ENCODE data around the gene AMOTL1.

AMOTL1 gene

GRCh38 chr11:94857337-94857736 lies 89.2 kb downstream of the AMOTL1 start:
- DNase-seq (ENCODE audit: low spot score), result no peak

GRCh38 chr11:94858012-94858705 lies 90.0 kb downstream of the AMOTL1 start:
- DNase-seq (ENCODE audit: low spot score), result no peak

GRCh38 chr11:94860333-94860732 lies 92.2 kb downstream of the AMOTL1 start:
- DNase-seq (ENCODE audit: low spot score), result no peak

- no peak for DNase-seq (ENCODE audit: low spot score)
These were observed 93.2 kb downstream of the AMOTL1 start for GRCh38 chr11:94861306-94861845.

GRCh38 chr11:94862926-94863880 lies 95.0 kb downstream of the AMOTL1 start:
- peak; percentile 13 for DNase-seq (ENCODE audit: low spot score)

GRCh38 chr11:94864506-94865045 lies 96.4 kb downstream of the AMOTL1 start:
- DNase-seq (ENCODE audit: low spot score), result no peak

- DNase-seq (ENCODE audit: low spot score), result peak; percentile 24
These were observed 98.2 kb downstream of the AMOTL1 start for GRCh38 chr11:94866231-94866822.

GRCh38 chr11:94866936-94867795 lies 99.0 kb downstream of the AMOTL1 start:
- no peak for DNase-seq (ENCODE audit: low spot score)

GRCh38 chr11:94868468-94868867 lies 100.3 kb downstream of the AMOTL1 start:
- DNase-seq (ENCODE audit: low spot score), result no peak

- DNase-seq (ENCODE audit: low spot score), result no peak
These were observed 101.0 kb downstream of the AMOTL1 start for GRCh38 chr11:94869186-94869585.

GRCh38 chr11:94870422-94870821 lies 102.3 kb downstream of the AMOTL1 start:
- no peak for DNase-seq (ENCODE audit: low spot score)

GRCh38 chr11:94871491-94872185 lies 103.5 kb downstream of the AMOTL1 start:
- no peak for DNase-seq (ENCODE audit: low spot score)

- no peak for DNase-seq (ENCODE audit: low spot score)
These were observed 105.9 kb downstream of the AMOTL1 start for GRCh38 chr11:94873916-94874540.

GRCh38 chr11:94876222-94876621 lies 108.1 kb downstream of the AMOTL1 start:
- DNase-seq (ENCODE audit: low spot score), result no peak

- peak; percentile 74 for DNase-seq (ENCODE audit: low spot score)
These were observed 108.7 kb downstream of the AMOTL1 start for GRCh38 chr11:94876645-94877442.

GRCh38 chr11:94877443-94878200 lies 109.5 kb downstream of the AMOTL1 start:
- DNase-seq (ENCODE audit: low spot score), result no peak

- DNase-seq (ENCODE audit: low spot score), result no peak
These were observed 110.8 kb downstream of the AMOTL1 start for GRCh38 chr11:94879006-94879405.

GRCh38 chr11:94880216-94880615 lies 112.1 kb downstream of the AMOTL1 start:
- DNase-seq (ENCODE audit: low spot score), result no peak

- no peak for DNase-seq (ENCODE audit: low spot score)
These were observed 114.8 kb downstream of the AMOTL1 start for GRCh38 chr11:94882931-94883330.

Measured in activated CD4-positive, alpha-beta T cell treated with anti-CD3 and anti-CD28 coated beads, Interleukin-2, Interleukin-4, amounts not matched to agents 100 ng/mL and 50 ng/mL, durations not matched to agents 16 hours and 8 hours (primary cell).